Posterior cingulate gyrus (tissue), 11 donors: ENCODE measurements around the gene HINT1.
"Not testable (repeated sequence)": the region's sequence is repeated elsewhere in the genome, so short reads cannot be mapped to it uniquely, and the experiment has no call there.

Source experiments
- DNase-seq, 10 donors: peaks; one replicate each; pipeline versions ENCODE4 v3.0.0 to v3.0.0-alpha.2; 2020 to 2021; ENCODE audit warnings: mixed read lengths in 3 of 10
- intact Hi-C: fragments of 100-400 bp; cut with DNase I; formaldehyde crosslinking; loops from one replicate; pipeline ENCODE4 v1.15.1; 2023

The HINT1 gene

DNA sequence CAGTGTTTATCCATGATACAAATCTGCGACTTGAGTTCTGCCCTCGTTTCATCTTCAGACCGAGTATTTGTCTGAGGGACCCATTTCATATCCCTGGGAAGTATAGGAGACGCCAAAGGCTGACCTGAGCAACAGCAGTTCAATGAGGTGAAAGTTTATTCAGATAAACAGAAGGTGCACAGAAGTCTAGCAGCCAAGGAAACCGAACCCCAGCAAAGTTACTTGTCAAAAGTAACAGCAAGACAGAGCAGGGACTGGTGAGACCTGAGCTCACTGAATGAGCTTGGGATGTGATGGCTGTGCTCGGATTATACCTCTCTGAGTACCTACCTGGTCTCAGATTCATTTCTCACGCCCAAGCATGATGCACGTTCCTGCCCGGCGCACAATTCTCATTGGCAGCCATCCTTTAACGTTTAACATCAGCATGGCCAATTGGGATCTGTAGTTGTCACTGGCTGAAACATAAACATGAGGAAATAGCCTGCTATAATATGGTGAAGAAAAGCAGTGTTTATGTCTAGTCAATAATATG is 6.3 kb upstream of the HINT1 start:
- intact Hi-C loops: loop anchor here (1.0 kb wide), 1 partner anchor 246 kb away; no protein-coding TSS in a partner anchor
- DNase-seq: no peak

DNA sequence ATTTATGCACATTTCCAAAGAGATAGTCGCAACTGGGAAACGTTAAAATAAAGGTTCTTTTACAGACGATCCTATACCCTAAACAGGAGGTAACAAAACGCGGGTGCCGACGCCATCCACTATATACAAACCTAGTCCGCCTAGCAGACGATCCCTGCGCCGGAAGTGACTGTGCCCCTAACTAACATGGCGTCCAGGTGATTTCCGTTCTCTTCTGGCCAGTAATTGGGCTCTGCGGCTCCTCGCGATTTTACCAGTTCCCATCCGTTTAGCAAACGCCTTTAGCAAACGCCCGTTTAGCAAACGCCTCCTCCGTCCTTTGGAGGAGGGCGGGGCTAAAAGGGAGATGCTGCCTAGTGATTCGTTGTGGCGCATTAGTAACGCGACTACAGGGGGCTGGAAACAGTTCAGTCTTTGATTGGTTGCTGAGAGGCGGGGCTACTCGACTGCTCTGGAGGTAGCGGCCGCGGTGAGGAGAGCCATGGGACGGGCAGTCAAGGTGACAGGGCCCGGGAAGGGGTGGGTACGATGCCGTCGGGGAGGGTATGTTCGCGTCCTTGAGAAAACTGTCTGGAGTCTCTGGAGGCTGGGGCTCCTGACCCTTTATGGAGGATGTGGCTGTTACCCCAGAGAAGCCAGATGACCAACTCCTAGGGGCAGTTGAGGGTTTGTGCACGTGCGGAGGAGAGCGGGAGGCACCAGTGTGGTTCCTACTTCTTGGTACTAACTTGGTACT is 5.7 kb upstream of the HINT1 start, which contains the start of gene LYRM7:
LYRM7 (plus strand) TSS at position 405 of the 736 bp plus-strand sequence; CDS start at position 482, 77 bp downstream.
- intact Hi-C loops: loop anchor here (1.0 kb wide), 1 partner anchor 247 kb away; no protein-coding TSS in a partner anchor
- peak; percentile 88 to 99 (median 96) for DNase-seq

- no peak for DNase-seq
- intact Hi-C loops: no loop called here
These were observed 4.9 kb upstream of the HINT1 start for GRCh38 chr5:131169810-131170539.

DNA sequence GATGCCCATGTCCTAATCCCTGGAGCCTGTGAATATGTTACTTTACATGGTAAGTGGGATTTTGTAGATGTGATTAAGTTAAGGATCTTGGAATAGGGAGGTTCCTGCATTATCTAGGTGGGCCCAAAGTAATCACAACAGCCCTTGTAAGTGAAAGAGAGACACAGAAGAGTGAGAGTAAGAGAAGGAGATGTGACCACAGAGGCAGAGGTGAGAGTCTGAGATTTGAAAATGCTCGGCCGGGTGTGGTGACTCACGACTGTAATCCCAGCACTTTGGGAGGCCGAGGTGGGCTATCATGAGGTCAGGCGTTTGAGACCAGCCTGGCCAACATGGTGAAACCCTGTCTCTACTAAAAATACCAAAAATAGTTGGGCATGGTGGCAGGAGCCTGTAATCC is 2.6 kb upstream of the HINT1 start:
- no peak for DNase-seq
- intact Hi-C loops: no loop called here

GRCh38 chr5:131164191-131165118 is 601 bp downstream of the HINT1 start:
- intact Hi-C loops: loop anchor here (2.0 kb wide), 1 partner anchor 100 kb away; the partner anchor contains the start of gene CDC42SE2
- DNase-seq: peak; percentile 41 to 94 (median 61)

GRCh38 chr5:131163276-131164119 is 1.6 kb downstream of the HINT1 start:
- intact Hi-C loops: loop anchor here (2.0 kb wide), 1 partner anchor 101 kb away; the partner anchor contains the start of gene CDC42SE2

DNA sequence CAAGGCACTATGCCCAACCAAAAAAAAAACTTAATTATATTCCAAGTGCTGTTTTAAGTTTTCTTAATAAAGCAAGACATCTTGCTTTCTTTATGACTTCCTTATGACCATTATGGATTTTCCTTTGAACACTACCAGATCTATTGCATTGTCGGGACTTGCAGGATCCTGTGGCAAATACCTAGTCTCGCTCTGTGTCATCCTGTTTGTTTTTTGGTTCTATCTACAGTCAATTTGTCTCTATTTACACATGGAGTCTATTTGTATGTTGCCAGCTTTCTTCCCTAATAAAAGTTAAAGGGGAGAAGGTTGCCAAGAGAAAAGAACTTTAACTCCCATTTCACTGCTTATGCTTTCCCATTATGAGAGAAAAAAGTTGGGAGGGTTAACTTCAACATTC is 4.9 kb downstream of the HINT1 start:
- DNase-seq: no peak

More at GRCh38 chr5:131163276-131164119, 1.6 kb downstream of the HINT1 start:
- DNase-seq: no peak

GRCh38 chr5:131156957-131157356 is 8.1 kb downstream of the HINT1 start:
- no peak for DNase-seq
- intact Hi-C loops: no loop called here

More for the DNA sequence above, 4.9 kb downstream of the HINT1 start:
- intact Hi-C loops: no loop called here

- intact Hi-C loops: no loop called here
- no peak for DNase-seq
These were observed 8.7 kb downstream of the HINT1 start for GRCh38 chr5:131156385-131156784.

DNA sequence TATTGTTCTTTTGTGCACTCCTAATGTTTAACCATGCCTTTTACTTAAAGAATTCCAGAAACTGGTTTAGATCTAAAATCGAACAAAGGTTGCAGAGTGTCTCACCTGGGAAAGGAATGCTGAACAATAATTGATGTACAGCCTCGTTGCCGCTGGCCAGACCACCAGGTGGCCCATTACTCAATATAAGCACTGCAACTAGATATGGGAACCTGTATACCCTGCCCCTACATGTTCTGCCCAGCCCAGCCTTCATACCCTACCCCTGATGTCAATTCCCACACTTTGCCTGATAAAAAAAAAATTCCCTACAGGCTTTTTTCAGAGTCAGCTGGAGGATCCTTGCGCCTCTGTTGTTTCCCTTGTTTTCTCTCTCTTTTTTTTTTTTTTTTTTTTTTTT is 13.8 kb downstream of the HINT1 start:
- intact Hi-C loops: no loop called here

GRCh38 chr5:131150408-131150807 is 14.6 kb downstream of the HINT1 start:
- intact Hi-C loops: no loop called here
- DNase-seq: no peak

More for the DNA sequence above, 13.8 kb downstream of the HINT1 start:
- DNase-seq: no peak

- intact Hi-C loops: no loop called here
- peak in 6 of 10 donors; percentile 19 to 91 (median 46) for DNase-seq
These were observed 16.2 kb downstream of the HINT1 start for GRCh38 chr5:131148835-131149234.

GRCh38 chr5:131147258-131147657 is 17.8 kb downstream of the HINT1 start:
- DNase-seq: no peak

DNA sequence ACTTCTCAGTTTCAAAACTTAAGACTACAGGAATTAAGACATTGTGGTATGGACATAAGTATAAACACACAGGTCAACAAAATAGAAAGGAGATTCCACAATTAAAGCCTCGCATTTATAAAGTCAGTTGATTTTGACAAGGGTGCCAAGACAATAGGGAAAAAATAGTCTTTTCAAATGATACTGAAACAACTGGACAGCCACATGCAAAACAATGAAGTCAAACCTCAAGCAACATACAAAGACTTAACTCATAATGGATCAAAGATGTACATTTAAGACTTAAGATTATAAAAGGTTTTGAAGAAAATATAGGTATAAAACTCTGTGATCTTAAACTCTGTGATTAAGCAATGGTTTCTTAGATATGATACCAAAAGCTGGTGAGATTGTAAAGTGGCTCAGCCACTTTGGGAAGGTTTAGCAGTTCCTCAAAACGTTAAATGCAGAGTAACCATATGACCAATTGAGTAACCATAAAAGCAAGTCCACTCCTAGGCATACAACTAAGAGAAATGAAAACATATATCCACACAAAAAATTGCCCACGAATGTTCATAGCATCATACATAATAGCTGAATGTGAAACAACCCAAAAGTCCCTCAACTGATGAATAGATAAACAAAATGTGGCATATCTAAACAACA is 22.0 kb downstream of the HINT1 start:
- no peak for DNase-seq
- intact Hi-C loops: no loop called here

More at GRCh38 chr5:131147258-131147657, 17.8 kb downstream of the HINT1 start:
- intact Hi-C loops: no loop called here

DNA sequence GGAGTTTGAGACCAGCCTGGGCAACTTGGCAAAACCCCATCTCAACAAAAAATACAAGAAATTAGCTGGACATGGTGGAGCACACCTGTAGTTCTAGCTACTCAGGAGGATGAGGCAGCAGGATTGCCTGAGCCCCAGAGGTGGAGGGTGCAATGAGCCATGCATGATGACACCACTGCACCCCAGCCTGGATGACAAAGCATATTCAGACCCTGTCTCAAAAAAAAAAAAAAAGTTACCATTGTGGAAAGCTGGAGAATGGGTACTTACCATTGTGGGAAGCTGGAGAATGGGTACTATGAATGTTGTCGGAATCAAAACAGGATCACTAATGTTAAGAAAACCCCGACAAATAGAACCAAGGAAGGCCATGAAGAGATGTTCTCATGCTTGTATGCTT is 25.7 kb downstream of the HINT1 start:
- intact Hi-C loops: no loop called here
- DNase-seq: no peak

DNA sequence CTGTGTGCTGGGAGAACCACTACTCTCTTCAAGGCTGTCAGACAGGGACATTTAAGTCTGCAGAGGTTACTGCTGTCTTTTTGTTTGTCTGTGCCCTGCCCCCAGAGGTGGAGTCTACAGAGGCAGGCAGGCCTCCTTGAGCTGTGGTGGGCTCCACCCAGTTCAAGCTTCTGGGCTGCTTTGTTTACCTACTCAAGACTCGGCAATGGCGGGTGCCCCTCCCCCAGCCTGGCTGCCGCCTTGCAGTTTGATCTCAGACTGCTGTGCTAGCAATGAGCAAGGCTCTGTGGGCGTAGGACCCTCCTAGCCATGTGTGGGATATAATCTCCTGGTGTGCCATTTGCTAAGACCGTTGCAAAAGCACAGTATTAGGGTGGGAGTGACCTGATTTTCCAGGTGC is 26.6 kb downstream of the HINT1 start:
- intact Hi-C loops, DNase-seq: not testable (repeated sequence)

GRCh38 chr5:131133091-131133490 is 32.0 kb downstream of the HINT1 start:
- intact Hi-C loops, DNase-seq: not testable (repeated sequence)

- intact Hi-C loops: no loop called here
These were observed 35.8 kb downstream of the HINT1 start for GRCh38 chr5:131129306-131129705.

More at GRCh38 chr5:131129306-131129705, 35.8 kb downstream of the HINT1 start:
- DNase-seq: no peak
